Activated CD8-positive, alpha-beta memory T cell treated with anti-CD3 and anti-CD28 coated beads, Interleukin-2, amount 50 U/mL, for 48 hours (primary cell): ENCODE measurements around the gene PRAME.
"Not testable (repeated sequence)": the region's sequence is repeated elsewhere in the genome, so short reads cannot be mapped to it uniquely, and the experiment has no call there.

ENCODE experiments used
- DNase-seq: peaks from one replicate; pipeline ENCODE4 v3.0.0-alpha.2; 2020

The PRAME gene

GRCh38 chr22:22550789-22551434 is 8.2 kb downstream of the PRAME start:
- no peak for DNase-seq

- no peak for DNase-seq
Measured at GRCh38 chr22:22548910-22549309, 10.2 kb downstream of the PRAME start.

GRCh38 chr22:22548317-22548716 is 10.7 kb downstream of the PRAME start:
- no peak for DNase-seq

GRCh38 chr22:22547692-22548300 is 11.3 kb downstream of the PRAME start:
- DNase-seq, result no peak

GRCh38 chr22:22547226-22547625 is 11.8 kb downstream of the PRAME start:
- no peak for DNase-seq

GRCh38 chr22:22546490-22546889 is 12.6 kb downstream of the PRAME start:
- no peak for DNase-seq

GRCh38 chr22:22545084-22545483 is 14.0 kb downstream of the PRAME start:
- no peak for DNase-seq

GRCh38 chr22:22538226-22538989 is 20.7 kb downstream of the PRAME start:
- no peak for DNase-seq

GRCh38 chr22:22536916-22537315 is 22.1 kb downstream of the PRAME start:
- no peak for DNase-seq

- no peak for DNase-seq
Measured at GRCh38 chr22:22536515-22536914, 22.6 kb downstream of the PRAME start.

- DNase-seq, result no peak
Measured at GRCh38 chr22:22535662-22536061, 23.4 kb downstream of the PRAME start.

- no peak for DNase-seq
Measured at GRCh38 chr22:22534604-22535415, 24.3 kb downstream of the PRAME start.

- no peak for DNase-seq
Measured at GRCh38 chr22:22533863-22534262, 25.2 kb downstream of the PRAME start.

GRCh38 chr22:22533417-22533816 is 25.6 kb downstream of the PRAME start:
- DNase-seq, result no peak

GRCh38 chr22:22532547-22533071 is 26.5 kb downstream of the PRAME start:
- not testable (repeated sequence) for DNase-seq

- no peak for DNase-seq
Measured at GRCh38 chr22:22531770-22532546, 27.1 kb downstream of the PRAME start.

GRCh38 chr22:22528780-22529179 is 30.3 kb downstream of the PRAME start:
- no peak for DNase-seq

GRCh38 chr22:22527312-22527711 is 31.8 kb downstream of the PRAME start:
- DNase-seq, result no peak

- no peak for DNase-seq
Measured at GRCh38 chr22:22526125-22526912, 32.7 kb downstream of the PRAME start.

GRCh38 chr22:22523494-22523893 is 35.6 kb downstream of the PRAME start:
- no peak for DNase-seq

- DNase-seq, result no peak
Measured at GRCh38 chr22:22521631-22522030, 37.4 kb downstream of the PRAME start.
